H1 (cell line): ENCODE results near the gene ZNF143. TPM values are rescaled to one million over a fixed set of nuclear protein-coding genes. Genes with fewer than 3 reads are reported as not detected.
A peak's percentile ranks its signal among the peaks of the same experiment; 100 is the strongest.

ENCODE experiments used
- CTCF ChIA-PET: fragments of 300-600 bp; sonication (Branson Sonifier 250); formaldehyde crosslinking; loops from one replicate; lab custom pipeline; 2021; ENCODE audit not compliant: partially characterized antibody; lab: Charles Lee
- POLR2A ChIA-PET: fragments of 300-600 bp; sonication (Branson Sonifier 250); formaldehyde crosslinking; loops from one replicate; lab custom pipeline; 2021; ENCODE audit warnings: inconsistent platforms; ENCODE audit not compliant: partially characterized antibody; lab: Charles Lee
- DNase-seq, 2 experiments: peaks; one replicate each; pipeline versions ENCODE4 v3.0.0 to v3.0.0-alpha.2; 2010 to 2022; ENCODE audit warnings: low spot score in 2 of 2, low read depth in 1 of 2, mixed read lengths in 1 of 2
- FAIRE-seq: peaks from 2 replicates; lab custom pipeline; 2011; peaks lifted over from hg19 to GRCh38; lab: Jason Lieb, UNC
- H2AFZ ChIP-seq: 2 replicates; pipeline ENCODE4 v1.8.1; 2012; ENCODE audit warnings: low read length, inconsistent platforms
- H2AK5ac ChIP-seq: 2 replicates; pipeline ENCODE4 v1.6.1; 2013; ENCODE audit warnings: low read depth, low read length
- H2BK120ac ChIP-seq: replicated peaks from 2 replicates; pipeline ENCODE3; 2013; ENCODE audit warnings: low read depth, low read length, inconsistent platforms
- H2BK12ac ChIP-seq: 2 replicates; pipeline ENCODE4 v1.6.1; 2013; ENCODE audit warnings: low read depth, low read length
- H2BK15ac ChIP-seq: 2 replicates; pipeline ENCODE4 v1.6.1; 2013; ENCODE audit warnings: low read length
- H2BK20ac ChIP-seq: 2 replicates; pipeline ENCODE4 v1.6.1; 2013; ENCODE audit warnings: low read length
- H2BK5ac ChIP-seq: 2 replicates; pipeline ENCODE4 v1.6.1; 2013; ENCODE audit warnings: low read depth, low read length
- H3K14ac ChIP-seq: 2 replicates; pipeline ENCODE4 v1.6.1; 2013; ENCODE audit warnings: inconsistent platforms; ENCODE audit not compliant: insufficient read length
- H3K18ac ChIP-seq: 2 replicates; pipeline ENCODE4 v1.6.1; 2013; ENCODE audit warnings: low read length; ENCODE audit errors: extremely low read depth
- H3K23ac ChIP-seq: 2 replicates; pipeline ENCODE4 v1.6.1; 2013; ENCODE audit warnings: inconsistent platforms; ENCODE audit not compliant: insufficient read length
- H3K23me2 ChIP-seq: 2 replicates; pipeline ENCODE4 v1.6.1; 2013; ENCODE audit warnings: low read depth, low read length
- H3K27ac ChIP-seq: 2 replicates; pipeline ENCODE4 v1.6.1; 2011; ENCODE audit warnings: low read depth, low read length, inconsistent platforms
- H3K27me3 ChIP-seq, 4 experiments: replicated peaks in 1 of 4; 1 replicate in 1 of 4; 2 replicates in 3 of 4; pipeline versions ENCODE4 v1.6.1 to v1.8.1; 2011 to 2013; ENCODE audit warnings: low read length in 3 of 4, mild to moderate bottlenecking in 3 of 4, inconsistent platforms in 2 of 4, mixed read lengths in 2 of 4, moderate library complexity in 1 of 4; ENCODE audit not compliant: control insufficient read depth in 3 of 4, insufficient read depth in 3 of 4; ENCODE audit errors: extremely low read depth in 1 of 4
- H3K36me3 ChIP-seq, 4 experiments: 2 replicates each; pipeline versions ENCODE4 v1.6.1 to v1.8.1; 2011 to 2013; ENCODE audit warnings: mild to moderate bottlenecking in 4 of 4, low read length in 3 of 4, moderate library complexity in 2 of 4, control low read depth in 1 of 4, inconsistent platforms in 1 of 4; ENCODE audit not compliant: insufficient read depth in 4 of 4, control insufficient read depth in 2 of 4
- H3K4ac ChIP-seq: replicated peaks from 2 replicates; pipeline ENCODE3; 2013; ENCODE audit warnings: low read length, low read depth, mixed read lengths, inconsistent platforms; ENCODE audit not compliant: insufficient read length
- H3K4me1 ChIP-seq, 4 experiments: replicated peaks in 1 of 4; 1 replicate in 1 of 4; 2 replicates in 3 of 4; pipeline versions ENCODE4 v1.6.1 to v1.8.1; 2011 to 2013; ENCODE audit warnings: low read length in 3 of 4, inconsistent platforms in 2 of 4, mixed read lengths in 1 of 4; ENCODE audit not compliant: insufficient read depth in 4 of 4, control insufficient read depth in 3 of 4
- H3K4me2 ChIP-seq, 2 experiments: 2 replicates each; pipeline versions ENCODE4 v1.6.1 to v1.8.1; 2011 to 2013; ENCODE audit warnings: low read depth in 2 of 2, low read length in 2 of 2, control low read depth in 1 of 2, inconsistent platforms in 1 of 2, mild to moderate bottlenecking in 1 of 2; ENCODE audit not compliant: insufficient read depth in 1 of 2
- H3K4me3 ChIP-seq, 4 experiments: fragments of 200-600, 300-600 bp in 1 of 4; sonication (generic), shearing (Covaris generic), sonication (Bioruptor Twin) in 1 of 4; 2 replicates each; pipeline versions ENCODE4 v1.5.1 to v1.8.1; 2011 to 2016; ENCODE audit warnings: low read length in 4 of 4, low read depth in 3 of 4, control low read depth in 2 of 4, inconsistent platforms in 2 of 4, mild to moderate bottlenecking in 2 of 4, mixed read lengths in 1 of 4, moderate library complexity in 1 of 4; ENCODE audit not compliant: insufficient read depth in 2 of 4; ENCODE audit errors: extremely low read depth in 1 of 4
- H3K56ac ChIP-seq: replicated peaks from 2 replicates; pipeline ENCODE3; 2013; ENCODE audit warnings: low read depth, mild to moderate bottlenecking, mixed read lengths, low read length, inconsistent platforms; ENCODE audit not compliant: insufficient read length
- H3K79me1 ChIP-seq: 2 replicates; pipeline ENCODE4 v1.6.1; 2013; ENCODE audit warnings: low read depth, low read length, control low read depth
- H3K79me2 ChIP-seq, 2 experiments: 2 replicates each; pipeline versions ENCODE4 v1.6.1 to v1.8.1; 2012 to 2013; ENCODE audit warnings: low read length in 2 of 2, mild to moderate bottlenecking in 2 of 2, inconsistent platforms in 1 of 2; ENCODE audit not compliant: insufficient read depth in 2 of 2, control insufficient read depth in 1 of 2
- H3K9ac ChIP-seq, 4 experiments: replicated peaks in 1 of 4; 1 replicate in 1 of 4; 2 replicates in 3 of 4; pipeline versions ENCODE4 v1.6.1 to v1.8.1; 2011 to 2013; ENCODE audit warnings: low read depth in 3 of 4, low read length in 3 of 4, control low read depth in 2 of 4, mild to moderate bottlenecking in 2 of 4, moderate library complexity in 2 of 4, inconsistent platforms in 1 of 4; ENCODE audit errors: extremely low read depth in 1 of 4
- H3K9me3 ChIP-seq, 2 experiments: 2 replicates each; pipeline versions ENCODE4 v1.6.1 to v1.8.1; 2012 to 2013; ENCODE audit warnings: mild to moderate bottlenecking in 2 of 2, moderate library complexity in 2 of 2, control low read depth in 1 of 2, inconsistent platforms in 1 of 2, low read depth in 1 of 2, low read length in 1 of 2, mixed read lengths in 1 of 2; ENCODE audit not compliant: insufficient read depth in 2 of 2
- H4K20me1 ChIP-seq, 2 experiments: replicated peaks in 1 of 2; 2 replicates each; pipeline versions ENCODE3 to v1.8.1; 2011 to 2013; ENCODE audit warnings: inconsistent platforms in 2 of 2, low read length in 2 of 2, mild to moderate bottlenecking in 1 of 2; ENCODE audit not compliant: insufficient read depth in 2 of 2, control insufficient read depth in 1 of 2
- H4K5ac ChIP-seq: 2 replicates; pipeline ENCODE4 v1.6.1; 2013; ENCODE audit warnings: low read length, low read depth, mixed read lengths, inconsistent platforms; ENCODE audit not compliant: insufficient read length
- H4K8ac ChIP-seq: 2 replicates; pipeline ENCODE4 v1.8.0; 2013; ENCODE audit warnings: mild to moderate bottlenecking, moderate library complexity, low read length, inconsistent platforms; ENCODE audit not compliant: insufficient read depth; ENCODE audit errors: extremely low read depth
- H4K91ac ChIP-seq: replicated peaks from 2 replicates; pipeline ENCODE3; 2013; ENCODE audit warnings: low read length, mixed read lengths, inconsistent platforms; ENCODE audit not compliant: insufficient read length
- EGR1 ChIP-seq: IDR thresholded peaks from 2 replicates; pipeline ENCODE4 v1.6.1; 2011; ENCODE audit warnings: low read depth, low read length, borderline replicate concordance
- KDM5A ChIP-seq: fragments of 200-600 bp; IDR thresholded peaks from 2 replicates; pipeline ENCODE4 v1.7.1; 2012; ENCODE audit warnings: mild to moderate bottlenecking, low read length, inconsistent platforms, mixed read lengths
- POU5F1 ChIP-seq: IDR thresholded peaks from 2 replicates; pipeline ENCODE4 v1.6.1; 2011; ENCODE audit warnings: low read depth, mild to moderate bottlenecking, low read length, moderate library complexity
- SIN3A ChIP-seq, 2 experiments: IDR thresholded peaks in 1 of 2; conservative IDR thresholded peaks in 1 of 2; 2 replicates each; pipeline ENCODE4 v1.6.1; 2011 to 2012; ENCODE audit warnings: low read length in 2 of 2, improper control_type of control experiment in 1 of 2, low read depth in 1 of 2, mild to moderate bottlenecking in 1 of 2
- SIX5 ChIP-seq: IDR thresholded peaks from 2 replicates; pipeline ENCODE4 v1.6.1; 2011; ENCODE audit warnings: mild to moderate bottlenecking, low read depth, low read length
- SP4 ChIP-seq: IDR thresholded peaks from 2 replicates; pipeline ENCODE4 v1.6.1; 2012; ENCODE audit warnings: low read length, inconsistent platforms
- WGBS, 2 experiments: shearing (Covaris generic) in 1 of 2; methylation state at CpG; one replicate each; pipeline versions ENCODE4 v1.1.6 to v1.1.7; 2013 to 2015; ENCODE audit warnings: low lambda C conversion rate in 2 of 2, mixed read lengths in 2 of 2, inconsistent platforms in 1 of 2, low coverage in 1 of 2, missing lambda C conversion rate in 1 of 2; ENCODE audit not compliant: insufficient replicate concordance in 2 of 2, insufficient coverage in 1 of 2, insufficient read length in 1 of 2; ENCODE audit errors: extremely low coverage in 1 of 2, missing lambda C conversion rate in 1 of 2; 5-methylcytosine and 5-hydroxymethylcytosine counted together
- polyA plus RNA-seq, 7 experiments: library from polyadenylated mRNA; depleted of rRNA in 3 of 7; stranded (reverse) in 5 of 7; unstranded in 2 of 7; fragments of >200 nt in 5 of 7; fragments of 200-250 nt in 2 of 7; gene quantifications; 1 replicate in 5 of 7; 2 replicates in 1 of 7; 4 replicates in 1 of 7; pipeline versions ENCODE4 v1.2.1 to v1.2.3, GENCODE V29; 2011 to 2013; ENCODE audit warnings: missing spikeins in 2 of 7, mixed read lengths in 2 of 7
- total RNA-seq: library from RNA; stranded (reverse); fragmentation: NEBNext Ultra II Directional; extraction: Animal tissue kit (Norgen Biotek cat#: 25700); gene quantifications from 2 replicates; pipeline ENCODE4 v1.2.1, GENCODE V29; 2021

The ZNF143 gene
- total and polyA plus RNA-seq, 2 of the 8 experiments (the other 6 are each of a cell fraction or from before 2014, with no cell fraction given): 43.0 to 69.2 TPM

GRCh38 chr11:9518835-9519410 is 58.1 kb downstream of the ZNF143 start:
- POLR2A ChIA-PET: interaction anchor here (0.7 to 1.5 kb wide), 4 partner anchors 14 to 134 kb away, joined by 3 to 5 read pairs (median 4); partner anchors contain the start of genes IPO7 and WEE1
- 69% methylated on average over 9 of the region's 9 CpGs; no CpG with 5 or more reads in 1 of the 2 experiments for WGBS, 2 experiments

More at GRCh38 chr11:9518835-9519410, 58.1 kb downstream of the ZNF143 start:
- no peak overlapping the region for H3K23ac ChIP-seq
- H2BK20ac ChIP-seq: no peak overlapping the region
- H3K27me3 ChIP-seq: no peaks in the 10 kb centered on the region
- H3K4ac ChIP-seq: no peak overlapping the region
- H3K9me3 ChIP-seq: no peaks in the 10 kb centered on the region
- H3K4me3 ChIP-seq: peak overlapping the region in 1 of 4 experiments; percentile 13; a peak in 1 of 8 replicates
- no peak overlapping the region for H2AFZ ChIP-seq
- TF ChIP-seq SP4 (no peak), SIX5 (no peak), KDM5A (no peak), EGR1 (no peak), SIN3A (conservative IDR thresholded peaks at IDR 0.05 in 1 of 2, IDR thresholded peaks at IDR 0.05 in 1 of 2; ENCODE audit: low read depth in 1 of 2, low read length in 2 of 2) (no peak), POU5F1 (peak; percentile 53; the same call in 1 of the 2 replicates)
- FAIRE-seq (peak; percentile 36), DNase-seq (peak in 1 of 2 experiments; percentile 36)
- H4K8ac ChIP-seq: no peak overlapping the region
- H3K4me2 ChIP-seq: no peak overlapping the region; a peak in 1 of 4 replicates
- H4K5ac ChIP-seq: no peak overlapping the region
- H3K18ac ChIP-seq: no peak overlapping the region; the same call in 1 of the 2 replicates
- no peaks in the 10 kb centered on the region; a peak in 2 of 7 replicates for H3K4me1 ChIP-seq
- H3K79me2 ChIP-seq: no peaks in the 10 kb centered on the region
- H2BK120ac ChIP-seq: peak overlapping the region; percentile 78
- no peaks in the 10 kb centered on the region for H4K20me1 ChIP-seq
- H3K9ac ChIP-seq: no peak overlapping the region
- H3K27ac ChIP-seq: no peak overlapping the region
- no peak overlapping the region for H4K91ac ChIP-seq
- peaks cover 0 to 22% (median 13%) of the 10 kb centered on the region in 4 experiments; a peak in 6 of 8 replicates for H3K36me3 ChIP-seq
- no peak overlapping the region; the same call in 1 of the 2 replicates for H2BK5ac ChIP-seq
- no peak overlapping the region for H3K56ac ChIP-seq
- CTCF ChIA-PET: interaction anchor here (1.0 kb wide), 1 partner anchor 12 kb away, joined by 4 read pairs; no protein-coding TSS in a partner anchor
- H2BK15ac ChIP-seq: no peak overlapping the region
- no peak overlapping the region for H2BK12ac ChIP-seq
- no peak overlapping the region for H2AK5ac ChIP-seq
- H3K79me1 ChIP-seq: no peaks in the 10 kb centered on the region
- no peak overlapping the region for H3K14ac ChIP-seq
- no peaks in the 10 kb centered on the region; the same call in 1 of the 2 replicates for H3K23me2 ChIP-seq
